ENCODE results near the gene CARD11.
"Not testable (repeated sequence)": the region's sequence is repeated elsewhere in the genome, so short reads cannot be mapped to it uniquely, and the experiment has no call there.

Gene CARD11

GRCh38 chr7:2922866-2923265, 120.8 kb downstream of the CARD11 start:
- DNase-seq: no peak

GRCh38 chr7:2922348-2922691, 121.3 kb downstream of the CARD11 start:
- no peak for DNase-seq

GRCh38 chr7:2921653-2922347, 121.9 kb downstream of the CARD11 start:
- no peak for DNase-seq

- no peak for DNase-seq
These were observed 122.6 kb downstream of the CARD11 start for GRCh38 chr7:2920956-2921652.

- not testable (repeated sequence) for DNase-seq
These were observed 123.2 kb downstream of the CARD11 start for GRCh38 chr7:2920480-2920879.

GRCh38 chr7:2920041-2920440, 123.6 kb downstream of the CARD11 start:
- no peak for DNase-seq

- DNase-seq: no peak
These were observed 124.4 kb downstream of the CARD11 start for GRCh38 chr7:2919256-2919655.

GRCh38 chr7:2918406-2918805, 125.3 kb downstream of the CARD11 start:
- DNase-seq: no peak

GRCh38 chr7:2915023-2915422, 128.6 kb downstream of the CARD11 start:
- no peak for DNase-seq

GRCh38 chr7:2913760-2914387, 129.8 kb downstream of the CARD11 start:
- no peak for DNase-seq

GRCh38 chr7:2912684-2913439, 130.8 kb downstream of the CARD11 start:
- no peak for DNase-seq

- DNase-seq: no peak
These were observed 132.2 kb downstream of the CARD11 start for GRCh38 chr7:2911466-2911865.

- no peak for DNase-seq
These were observed 134.1 kb downstream of the CARD11 start for GRCh38 chr7:2909471-2910039.

- DNase-seq: no peak
These were observed 134.6 kb downstream of the CARD11 start for GRCh38 chr7:2909043-2909442.

GRCh38 chr7:2908103-2908683, 135.5 kb downstream of the CARD11 start:
- no peak for DNase-seq

- no peak for DNase-seq
These were observed 137.3 kb downstream of the CARD11 start for GRCh38 chr7:2906197-2906931.

- no peak for DNase-seq
These were observed 138.2 kb downstream of the CARD11 start for GRCh38 chr7:2905500-2905899.

- no peak for DNase-seq
These were observed 138.6 kb downstream of the CARD11 start for GRCh38 chr7:2905027-2905426.

GRCh38 chr7:2904202-2904601, 139.5 kb downstream of the CARD11 start:
- DNase-seq: no peak

GRCh38 chr7:2903682-2904162, 139.9 kb downstream of the CARD11 start:
- no peak for DNase-seq

- no peak for DNase-seq
These were observed 146.6 kb downstream of the CARD11 start for GRCh38 chr7:2897023-2897422.

GRCh38 chr7:2896131-2896530, 147.5 kb downstream of the CARD11 start:
- DNase-seq: no peak
